ENCODE data around the gene P2RY2. TPM values are rescaled to one million over a fixed set of nuclear protein-coding genes. Genes with fewer than 3 reads are reported as not detected.

Gene P2RY2
- total and polyA plus RNA-seq, 9 of the 15 experiments (the other 6 are each of a cell fraction or from before 2014, with no cell fraction given) = not detected

DNA sequence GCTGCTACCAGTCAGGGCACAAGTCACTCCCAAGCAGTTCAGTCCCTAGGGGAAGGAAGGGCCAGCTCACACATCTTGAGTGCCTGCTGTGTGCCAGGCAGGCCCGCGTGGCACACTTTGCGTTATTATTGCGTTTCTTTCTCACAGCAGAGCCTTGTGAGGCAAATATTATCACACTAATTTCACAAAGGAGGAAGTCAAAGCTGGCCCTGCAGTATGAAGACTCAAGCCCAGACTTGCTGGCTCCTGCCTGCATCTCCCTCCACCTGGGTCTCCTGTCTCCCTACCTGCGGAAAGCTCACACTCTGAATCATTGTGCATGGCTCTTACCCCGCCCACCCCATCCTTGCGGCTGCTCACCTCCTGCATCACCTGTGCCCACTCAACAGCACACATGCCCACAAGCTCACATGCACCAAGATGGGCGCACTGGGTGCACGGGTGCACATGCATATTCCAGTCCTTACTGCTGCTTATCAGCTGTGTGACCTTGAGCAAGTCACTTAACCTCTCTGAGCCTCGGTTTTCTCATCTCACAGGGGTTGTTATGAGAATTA lies 31.7 kb upstream of the P2RY2 start:
- intact Hi-C loops (cut with micrococcal nuclease) (no loop called here), in situ Hi-C loops (cut with MboI) (loop anchor here (5.0 to 10.0 kb wide), 3 partner anchors 51 to 462 kb away; no protein-coding TSS in a partner anchor)
- Histone ChIP-seq H3K9ac (ENCODE audit: insufficient read depth in 1 of 2, low read depth in 2 of 2, low read length in 2 of 2) (no peak overlapping the region), H3K4me1 (replicated peaks in 1 of 2; ENCODE audit: control insufficient read depth in 2 of 2, insufficient read depth in 2 of 2, low read length in 2 of 2) (peaks cover 16 to 29% of the 10 kb centered on the region in 2 experiments; a peak in 4 of 5 replicates), H2AFZ (ENCODE audit: low read depth, low read length) (no peak overlapping the region), H3K4me3 (no peak overlapping the region), H3K27me3 (ENCODE audit: control insufficient read depth in 2 of 2, insufficient read depth in 2 of 2, low read length in 2 of 2) (peaks cover 8 to 20% of the 10 kb centered on the region in 2 experiments; a peak in 4 of 5 replicates), H4K20me1 (replicated peaks; ENCODE audit: control insufficient read depth, insufficient read depth, low read length) (peaks cover 4% of the 10 kb centered on the region; the same call in 1 of the 2 replicates), H3K9me1 (ENCODE audit: control insufficient read depth, insufficient read depth, low read length) (no peaks in the 10 kb centered on the region), H3K4me2 (ENCODE audit: insufficient read depth, low read length) (no peak overlapping the region), H3K9me3 (replicated peaks; ENCODE audit: control insufficient read depth, insufficient read depth, low read depth, low read length) (no peaks in the 10 kb centered on the region), H3K36me3 (ENCODE audit: control insufficient read depth, insufficient read depth, low read length) (no peaks in the 10 kb centered on the region), H3K79me2 (ENCODE audit: control insufficient read depth, insufficient read depth, low read length) (no peaks in the 10 kb centered on the region), H3K27ac (ENCODE audit: extremely low read depth, low read depth, low read length) (no peak overlapping the region)
- DNase-seq (ENCODE audit: extremely low read depth in 1 of 4, low spot score in 3 of 4) (no peak), FAIRE-seq (no peak), ATAC-seq (no peak)
- 11% methylated on average over 10 of the region's 10 CpGs for WGBS (ENCODE audit: insufficient coverage, low coverage, missing lambda C conversion rate)
- CTCF ChIA-PET (ENCODE audit: low intra/inter-chr PET ratio) = interaction anchor here (0.5 kb wide), 1 partner anchor 1322 kb away, joined by 3 read pairs; no protein-coding TSS in a partner anchor
- BruUV-seq (replicated peaks) = no TSS peak
- POLR2A ChIA-PET = interaction anchor here (0.6 kb wide), 1 partner anchor 469 kb away, joined by 3 read pairs; no protein-coding TSS in a partner anchor
- TF ChIP-seq, protein P1, sequence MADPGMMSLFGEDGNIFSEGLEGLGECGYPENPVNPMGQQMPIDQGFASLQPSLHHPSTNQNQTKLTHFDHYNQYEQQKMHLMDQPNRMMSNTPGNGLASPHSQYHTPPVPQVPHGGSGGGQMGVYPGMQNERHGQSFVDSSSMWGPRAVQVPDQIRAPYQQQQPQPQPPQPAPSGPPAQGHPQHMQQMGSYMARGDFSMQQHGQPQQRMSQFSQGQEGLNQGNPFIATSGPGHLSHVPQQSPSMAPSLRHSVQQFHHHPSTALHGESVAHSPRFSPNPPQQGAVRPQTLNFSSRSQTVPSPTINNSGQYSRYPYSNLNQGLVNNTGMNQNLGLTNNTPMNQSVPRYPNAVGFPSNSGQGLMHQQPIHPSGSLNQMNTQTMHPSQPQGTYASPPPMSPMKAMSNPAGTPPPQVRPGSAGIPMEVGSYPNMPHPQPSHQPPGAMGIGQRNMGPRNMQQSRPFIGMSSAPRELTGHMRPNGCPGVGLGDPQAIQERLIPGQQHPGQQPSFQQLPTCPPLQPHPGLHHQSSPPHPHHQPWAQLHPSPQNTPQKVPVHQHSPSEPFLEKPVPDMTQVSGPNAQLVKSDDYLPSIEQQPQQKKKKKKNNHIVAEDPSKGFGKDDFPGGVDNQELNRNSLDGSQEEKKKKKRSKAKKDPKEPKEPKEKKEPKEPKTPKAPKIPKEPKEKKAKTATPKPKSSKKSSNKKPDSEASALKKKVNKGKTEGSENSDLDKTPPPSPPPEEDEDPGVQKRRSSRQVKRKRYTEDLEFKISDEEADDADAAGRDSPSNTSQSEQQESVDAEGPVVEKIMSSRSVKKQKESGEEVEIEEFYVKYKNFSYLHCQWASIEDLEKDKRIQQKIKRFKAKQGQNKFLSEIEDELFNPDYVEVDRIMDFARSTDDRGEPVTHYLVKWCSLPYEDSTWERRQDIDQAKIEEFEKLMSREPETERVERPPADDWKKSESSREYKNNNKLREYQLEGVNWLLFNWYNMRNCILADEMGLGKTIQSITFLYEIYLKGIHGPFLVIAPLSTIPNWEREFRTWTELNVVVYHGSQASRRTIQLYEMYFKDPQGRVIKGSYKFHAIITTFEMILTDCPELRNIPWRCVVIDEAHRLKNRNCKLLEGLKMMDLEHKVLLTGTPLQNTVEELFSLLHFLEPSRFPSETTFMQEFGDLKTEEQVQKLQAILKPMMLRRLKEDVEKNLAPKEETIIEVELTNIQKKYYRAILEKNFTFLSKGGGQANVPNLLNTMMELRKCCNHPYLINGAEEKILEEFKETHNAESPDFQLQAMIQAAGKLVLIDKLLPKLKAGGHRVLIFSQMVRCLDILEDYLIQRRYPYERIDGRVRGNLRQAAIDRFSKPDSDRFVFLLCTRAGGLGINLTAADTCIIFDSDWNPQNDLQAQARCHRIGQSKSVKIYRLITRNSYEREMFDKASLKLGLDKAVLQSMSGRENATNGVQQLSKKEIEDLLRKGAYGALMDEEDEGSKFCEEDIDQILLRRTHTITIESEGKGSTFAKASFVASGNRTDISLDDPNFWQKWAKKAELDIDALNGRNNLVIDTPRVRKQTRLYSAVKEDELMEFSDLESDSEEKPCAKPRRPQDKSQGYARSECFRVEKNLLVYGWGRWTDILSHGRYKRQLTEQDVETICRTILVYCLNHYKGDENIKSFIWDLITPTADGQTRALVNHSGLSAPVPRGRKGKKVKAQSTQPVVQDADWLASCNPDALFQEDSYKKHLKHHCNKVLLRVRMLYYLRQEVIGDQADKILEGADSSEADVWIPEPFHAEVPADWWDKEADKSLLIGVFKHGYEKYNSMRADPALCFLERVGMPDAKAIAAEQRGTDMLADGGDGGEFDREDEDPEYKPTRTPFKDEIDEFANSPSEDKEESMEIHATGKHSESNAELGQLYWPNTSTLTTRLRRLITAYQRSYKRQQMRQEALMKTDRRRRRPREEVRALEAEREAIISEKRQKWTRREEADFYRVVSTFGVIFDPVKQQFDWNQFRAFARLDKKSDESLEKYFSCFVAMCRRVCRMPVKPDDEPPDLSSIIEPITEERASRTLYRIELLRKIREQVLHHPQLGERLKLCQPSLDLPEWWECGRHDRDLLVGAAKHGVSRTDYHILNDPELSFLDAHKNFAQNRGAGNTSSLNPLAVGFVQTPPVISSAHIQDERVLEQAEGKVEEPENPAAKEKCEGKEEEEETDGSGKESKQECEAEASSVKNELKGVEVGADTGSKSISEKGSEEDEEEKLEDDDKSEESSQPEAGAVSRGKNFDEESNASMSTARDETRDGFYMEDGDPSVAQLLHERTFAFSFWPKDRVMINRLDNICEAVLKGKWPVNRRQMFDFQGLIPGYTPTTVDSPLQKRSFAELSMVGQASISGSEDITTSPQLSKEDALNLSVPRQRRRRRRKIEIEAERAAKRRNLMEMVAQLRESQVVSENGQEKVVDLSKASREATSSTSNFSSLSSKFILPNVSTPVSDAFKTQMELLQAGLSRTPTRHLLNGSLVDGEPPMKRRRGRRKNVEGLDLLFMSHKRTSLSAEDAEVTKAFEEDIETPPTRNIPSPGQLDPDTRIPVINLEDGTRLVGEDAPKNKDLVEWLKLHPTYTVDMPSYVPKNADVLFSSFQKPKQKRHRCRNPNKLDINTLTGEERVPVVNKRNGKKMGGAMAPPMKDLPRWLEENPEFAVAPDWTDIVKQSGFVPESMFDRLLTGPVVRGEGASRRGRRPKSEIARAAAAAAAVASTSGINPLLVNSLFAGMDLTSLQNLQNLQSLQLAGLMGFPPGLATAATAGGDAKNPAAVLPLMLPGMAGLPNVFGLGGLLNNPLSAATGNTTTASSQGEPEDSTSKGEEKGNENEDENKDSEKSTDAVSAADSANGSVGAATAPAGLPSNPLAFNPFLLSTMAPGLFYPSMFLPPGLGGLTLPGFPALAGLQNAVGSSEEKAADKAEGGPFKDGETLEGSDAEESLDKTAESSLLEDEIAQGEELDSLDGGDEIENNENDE (IDR thresholded peaks at IDR 0.05; ENCODE audit: low read depth, low read length) = no peak
- TF ChIP-seq ZNF668 (CRISPR knock-in tag; IDR thresholded peaks at IDR 0.05) = no peak
- TF ChIP-seq, protein P2, sequence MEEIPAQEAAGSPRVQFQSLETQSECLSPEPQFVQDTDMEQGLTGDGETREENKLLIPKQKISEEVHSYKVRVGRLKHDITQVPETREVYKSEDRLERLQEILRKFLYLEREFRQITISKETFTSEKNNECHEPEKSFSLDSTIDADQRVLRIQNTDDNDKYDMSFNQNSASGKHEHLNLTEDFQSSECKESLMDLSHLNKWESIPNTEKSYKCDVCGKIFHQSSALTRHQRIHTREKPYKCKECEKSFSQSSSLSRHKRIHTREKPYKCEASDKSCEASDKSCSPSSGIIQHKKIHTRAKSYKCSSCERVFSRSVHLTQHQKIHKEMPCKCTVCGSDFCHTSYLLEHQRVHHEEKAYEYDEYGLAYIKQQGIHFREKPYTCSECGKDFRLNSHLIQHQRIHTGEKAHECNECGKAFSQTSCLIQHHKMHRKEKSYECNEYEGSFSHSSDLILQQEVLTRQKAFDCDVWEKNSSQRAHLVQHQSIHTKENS (CRISPR knock-in tag; IDR thresholded peaks at IDR 0.05) = no peak
- TF ChIP-seq, protein P3, sequence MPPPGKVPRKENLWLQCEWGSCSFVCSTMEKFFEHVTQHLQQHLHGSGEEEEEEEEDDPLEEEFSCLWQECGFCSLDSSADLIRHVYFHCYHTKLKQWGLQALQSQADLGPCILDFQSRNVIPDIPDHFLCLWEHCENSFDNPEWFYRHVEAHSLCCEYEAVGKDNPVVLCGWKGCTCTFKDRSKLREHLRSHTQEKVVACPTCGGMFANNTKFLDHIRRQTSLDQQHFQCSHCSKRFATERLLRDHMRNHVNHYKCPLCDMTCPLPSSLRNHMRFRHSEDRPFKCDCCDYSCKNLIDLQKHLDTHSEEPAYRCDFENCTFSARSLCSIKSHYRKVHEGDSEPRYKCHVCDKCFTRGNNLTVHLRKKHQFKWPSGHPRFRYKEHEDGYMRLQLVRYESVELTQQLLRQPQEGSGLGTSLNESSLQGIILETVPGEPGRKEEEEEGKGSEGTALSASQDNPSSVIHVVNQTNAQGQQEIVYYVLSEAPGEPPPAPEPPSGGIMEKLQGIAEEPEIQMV (tag; conservative IDR thresholded peaks at IDR 0.05; ENCODE audit: low read depth) = no peak
- TF ChIP-seq SMARCA5 (IDR thresholded peaks at IDR 0.05) = 0 out of 2 replicates have a peak, but pooled peaks have one; percentile 37
- TF ChIP-seq YY1 (IDR thresholded peaks at IDR 0.05; ENCODE audit: borderline replicate concordance in 1 of 3, control insufficient read depth in 1 of 3, extremely low read depth in 1 of 3, insufficient read depth in 3 of 3, insufficient read length in 1 of 3, insufficient replicate concordance in 2 of 3, low read depth in 1 of 3, low read length in 2 of 3) = no peak

Data from K562 (cell line).